Measurements from ENCODE around the gene CD47. TPM values are rescaled to one million over a fixed set of nuclear protein-coding genes. Genes with fewer than 3 reads are reported as not detected.

Gene CD47
- polyA plus RNA-seq, 5 donors = 107 to 238 (median 189) TPM

- no peak for DNase-seq
Measured at GRCh38 chr3:108060331-108060730, 30.5 kb downstream of the CD47 start.

DNA sequence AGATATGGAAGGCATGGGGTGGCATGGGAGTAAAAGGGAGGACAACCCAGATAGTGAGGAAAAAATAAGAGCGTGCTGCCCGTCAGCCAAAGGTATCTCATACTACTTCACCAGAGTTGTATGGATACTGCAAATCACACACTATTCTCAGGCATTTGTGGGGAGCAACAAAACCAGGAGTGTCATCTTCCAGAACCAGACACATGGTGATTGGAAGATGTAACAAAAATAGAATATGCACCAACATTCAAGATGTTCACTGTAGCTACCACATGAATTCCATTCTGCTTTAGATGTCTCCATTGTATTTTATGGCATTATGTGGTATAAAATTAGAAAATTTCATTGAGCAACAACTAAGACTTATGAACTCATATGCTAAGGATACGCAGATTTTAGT lies 34.9 kb downstream of the CD47 start:
- no peak for DNase-seq

DNA sequence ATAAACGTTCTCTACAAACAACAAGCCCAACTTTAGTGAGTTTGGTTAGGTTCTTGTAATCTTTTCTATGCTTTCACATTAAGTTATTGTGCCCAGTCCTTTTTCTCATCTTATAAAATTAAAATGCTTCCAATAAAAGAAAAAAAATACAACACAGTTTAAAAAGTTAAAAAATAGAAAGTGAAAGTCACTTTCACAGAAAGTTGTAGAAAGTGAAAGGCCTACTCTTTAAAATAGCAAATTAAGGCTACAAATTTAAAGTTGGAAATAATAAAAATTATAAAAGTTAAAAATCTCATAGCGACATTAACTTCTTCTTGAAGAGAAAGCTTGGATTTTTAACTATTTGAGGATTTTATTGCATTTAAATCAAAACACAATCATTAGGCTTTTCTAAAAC lies 35.9 kb downstream of the CD47 start:
- DNase-seq = no peak

GRCh38 chr3:108053483-108053882 lies 37.3 kb downstream of the CD47 start:
- DNase-seq = no peak

DNA sequence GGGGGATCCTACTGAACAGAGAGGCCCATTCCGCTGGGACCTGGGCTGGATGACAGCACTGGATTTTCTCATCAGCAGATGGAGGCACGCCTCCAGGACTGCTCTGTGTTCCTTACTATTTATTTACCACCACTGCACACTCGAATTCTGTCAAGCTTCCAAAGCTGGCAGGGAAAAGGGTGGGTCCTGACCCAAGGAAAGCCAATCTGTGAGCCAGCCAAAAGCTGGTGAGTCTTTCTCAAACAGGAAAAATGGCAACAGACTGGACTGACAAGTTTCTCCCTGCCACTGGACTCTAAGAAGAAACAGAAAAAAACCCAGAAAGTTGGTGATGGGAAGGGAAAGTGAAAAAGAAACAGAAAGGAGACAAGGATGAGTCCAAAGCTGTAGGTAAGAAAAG lies 37.8 kb downstream of the CD47 start:
- no peak for DNase-seq

DNA sequence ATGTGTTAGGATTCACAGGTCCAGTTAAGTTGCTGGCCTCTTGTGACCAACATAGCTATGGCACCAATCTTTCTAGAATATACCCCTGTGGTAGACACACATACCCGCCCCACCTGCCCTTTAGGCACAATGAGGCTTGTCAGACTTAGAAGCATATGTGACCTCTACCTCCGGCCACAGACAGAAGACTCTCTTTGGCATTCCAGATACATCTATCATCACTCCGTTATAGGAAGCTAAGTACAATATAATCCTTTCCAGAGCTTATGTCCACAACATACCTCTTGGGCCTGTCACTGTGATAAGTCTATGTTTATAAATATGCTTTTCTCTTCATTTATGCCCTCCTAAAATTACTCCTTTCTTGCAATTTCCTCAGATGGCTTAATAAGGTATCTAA lies 39.8 kb downstream of the CD47 start:
- no peak for DNase-seq

- no peak for DNase-seq
Measured at GRCh38 chr3:108047987-108048386, 42.8 kb downstream of the CD47 start.

DNA sequence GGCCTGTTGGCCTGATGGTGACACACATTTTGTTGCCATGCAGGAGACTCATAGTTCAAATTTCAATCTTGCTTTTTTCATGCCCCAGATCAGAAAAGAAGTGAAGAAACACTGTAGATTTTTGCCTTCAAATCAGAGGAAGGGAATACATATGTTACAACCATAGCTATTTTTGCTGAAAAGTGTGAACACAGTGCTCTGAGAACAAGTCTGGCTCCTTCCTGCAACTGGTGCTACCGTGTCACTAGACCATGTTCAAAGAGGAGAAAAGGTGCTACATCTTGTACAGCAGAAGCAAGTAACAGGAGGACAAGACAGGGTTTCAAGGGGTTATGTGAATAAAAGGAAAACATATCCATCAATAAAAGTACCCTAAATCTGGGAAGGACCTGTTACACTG lies 44.6 kb downstream of the CD47 start:
- no peak for DNase-seq

GRCh38 chr3:108044699-108045098 lies 46.1 kb downstream of the CD47 start:
- DNase-seq = no peak

DNA sequence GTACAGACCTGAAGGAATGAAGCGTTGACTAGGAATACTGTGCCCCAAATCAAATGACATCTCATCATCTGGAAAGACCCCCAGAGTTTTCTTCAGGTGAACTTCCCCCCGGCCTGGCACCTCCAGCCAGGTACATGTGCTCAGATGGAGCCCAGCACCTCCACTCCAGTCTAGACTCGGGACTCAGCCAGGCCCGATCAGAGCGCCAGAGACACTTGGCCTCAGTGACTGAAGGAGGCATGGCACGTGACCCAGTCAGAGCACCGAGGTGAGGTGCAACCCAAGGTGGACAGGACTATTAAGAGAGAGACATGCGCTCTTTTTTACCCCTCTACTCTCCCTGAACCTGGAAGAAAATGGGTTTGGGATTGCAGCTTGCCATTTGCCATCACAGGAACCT lies 48.5 kb downstream of the CD47 start:
- DNase-seq = no peak

- DNase-seq = peak; percentile 27 to 39
Measured at GRCh38 chr3:108041253-108041652, 49.6 kb downstream of the CD47 start.

DNA sequence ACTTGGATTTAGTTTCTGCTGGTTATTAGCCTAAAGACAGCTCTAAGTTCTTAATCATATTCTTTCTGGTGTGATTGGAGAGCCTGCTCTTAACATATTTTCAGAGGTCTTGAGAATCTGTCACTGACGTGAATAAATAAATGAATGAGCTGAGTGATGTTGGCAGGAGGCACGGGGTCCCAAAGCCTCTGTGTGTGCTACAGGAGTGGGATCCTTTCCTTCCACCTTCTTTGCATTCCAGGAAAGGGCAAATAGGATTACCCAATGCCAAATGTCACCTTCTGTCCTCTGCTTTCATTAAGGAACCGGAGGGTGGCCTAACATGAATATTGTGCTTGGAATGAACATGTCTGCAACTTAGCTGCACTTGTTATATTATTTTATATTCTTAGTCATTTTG lies 53.1 kb downstream of the CD47 start:
- DNase-seq = no peak

DNA sequence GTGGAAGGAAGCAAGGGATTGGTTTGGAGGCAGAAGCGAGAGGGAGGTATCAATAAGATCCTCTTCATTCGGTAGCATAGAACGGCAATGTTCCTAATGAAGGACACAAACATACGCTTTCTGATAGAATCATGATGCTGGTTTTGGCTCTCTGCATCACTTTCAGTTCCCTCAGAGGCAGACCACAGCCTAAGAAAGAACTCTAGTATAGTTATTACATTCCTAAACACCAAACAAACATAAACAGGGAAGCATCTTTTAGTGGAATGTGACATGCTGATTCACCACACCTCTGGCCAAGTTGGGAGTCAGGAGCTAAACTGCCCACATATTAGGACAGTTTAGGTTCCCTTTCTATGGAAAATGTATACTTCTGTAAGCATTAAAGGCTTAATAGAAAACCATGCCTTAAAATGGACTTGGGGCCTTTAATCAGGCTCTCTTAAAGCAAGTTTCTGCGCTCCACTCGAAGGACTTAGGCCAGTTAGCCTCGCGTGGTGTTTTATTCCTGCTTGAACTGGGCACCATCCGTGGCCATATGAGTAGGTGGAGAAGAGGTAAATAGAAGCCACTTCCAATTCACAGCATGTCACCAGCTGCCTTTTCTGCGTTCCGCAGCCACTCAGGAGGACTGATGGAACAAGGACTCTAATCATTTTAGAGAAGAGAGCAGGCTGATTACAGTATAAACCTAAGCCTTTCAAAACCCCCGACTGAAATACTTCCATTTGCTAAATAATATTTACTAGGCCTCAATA lies 53.7 kb downstream of the CD47 start:
- DNase-seq = no peak

- DNase-seq = no peak
Measured at GRCh38 chr3:108036401-108036800, 54.4 kb downstream of the CD47 start.

DNA sequence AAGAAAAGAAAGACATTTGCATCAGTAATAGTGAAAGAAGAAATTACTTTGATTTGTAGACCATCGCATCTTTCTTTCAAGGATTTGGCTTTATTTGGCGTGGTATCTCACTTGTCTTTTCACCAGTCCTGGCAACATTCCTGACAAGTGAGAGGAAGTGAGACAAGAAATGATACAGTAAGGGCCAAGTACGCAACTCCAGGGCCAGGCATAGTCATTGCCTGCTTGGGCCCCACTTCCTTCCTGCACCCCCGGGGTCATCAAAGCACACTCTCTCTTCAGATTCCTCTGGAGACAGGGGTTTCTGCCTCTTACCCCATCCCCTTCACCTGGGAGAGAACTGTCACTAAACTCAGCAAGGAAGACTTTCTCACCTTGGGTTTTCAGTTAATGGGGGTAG lies 55.1 kb downstream of the CD47 start:
- no peak for DNase-seq

GRCh38 chr3:108031895-108032294 lies 58.9 kb downstream of the CD47 start:
- DNase-seq = no peak

DNA sequence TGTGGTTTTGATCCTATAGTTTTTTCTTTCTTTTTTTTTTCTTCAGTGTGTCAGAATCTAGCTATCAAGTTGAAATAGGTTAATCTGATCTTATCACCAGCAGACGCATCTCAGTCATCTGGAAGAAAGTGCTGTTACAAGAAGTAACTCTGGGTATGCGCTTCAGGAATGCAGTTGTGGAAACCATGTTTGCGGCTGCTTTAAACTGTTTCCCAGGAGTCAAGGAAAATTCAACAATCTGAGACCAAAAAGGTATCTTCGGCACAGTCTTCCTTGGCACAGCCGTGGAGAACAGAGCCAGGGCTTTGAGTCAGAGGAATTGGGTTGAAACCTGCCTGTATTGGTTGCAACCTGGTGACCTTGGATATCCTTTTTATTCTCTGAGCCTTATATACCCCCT lies 59.9 kb downstream of the CD47 start:
- no peak for DNase-seq

DNA sequence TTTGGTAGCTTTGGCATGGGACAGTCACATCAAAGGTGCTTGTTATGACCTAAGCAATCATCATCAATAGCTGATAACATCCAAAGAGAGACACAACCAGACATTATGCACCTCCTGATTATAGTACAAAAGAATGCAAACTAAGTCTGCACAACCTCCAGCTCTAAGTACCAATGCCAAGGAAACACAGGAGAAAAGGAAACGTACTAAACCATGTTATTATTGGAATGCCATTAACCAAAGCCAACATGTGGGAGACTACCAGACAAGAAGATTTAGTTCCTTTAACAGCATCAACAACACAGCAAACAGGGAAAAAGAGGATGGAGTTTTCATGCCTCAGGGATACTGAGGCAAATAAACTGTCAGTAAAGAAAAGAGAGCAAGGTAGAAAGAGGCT lies 61.4 kb downstream of the CD47 start:
- DNase-seq = no peak

- no peak for DNase-seq
Measured at GRCh38 chr3:108028896-108029295, 61.9 kb downstream of the CD47 start.

DNA sequence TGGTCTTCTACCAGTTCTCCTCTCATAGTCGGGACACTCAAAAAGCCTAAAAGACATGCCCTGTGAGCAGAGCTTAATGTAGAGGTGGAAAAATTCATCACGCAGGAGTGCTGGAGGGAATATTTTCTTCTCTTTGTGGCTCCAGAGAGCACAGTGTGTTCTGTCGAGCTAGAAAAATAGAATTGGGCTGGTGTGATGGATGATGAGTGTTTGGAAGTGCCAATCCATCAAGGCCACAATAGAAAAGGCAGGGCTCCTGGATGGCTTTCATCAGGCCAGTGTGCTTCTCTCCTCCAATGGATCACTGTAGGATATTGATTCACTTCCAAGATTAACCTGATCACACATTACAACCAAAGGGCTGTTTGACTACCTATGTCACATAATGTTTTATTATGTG lies 65.7 kb downstream of the CD47 start:
- no peak for DNase-seq

DNA sequence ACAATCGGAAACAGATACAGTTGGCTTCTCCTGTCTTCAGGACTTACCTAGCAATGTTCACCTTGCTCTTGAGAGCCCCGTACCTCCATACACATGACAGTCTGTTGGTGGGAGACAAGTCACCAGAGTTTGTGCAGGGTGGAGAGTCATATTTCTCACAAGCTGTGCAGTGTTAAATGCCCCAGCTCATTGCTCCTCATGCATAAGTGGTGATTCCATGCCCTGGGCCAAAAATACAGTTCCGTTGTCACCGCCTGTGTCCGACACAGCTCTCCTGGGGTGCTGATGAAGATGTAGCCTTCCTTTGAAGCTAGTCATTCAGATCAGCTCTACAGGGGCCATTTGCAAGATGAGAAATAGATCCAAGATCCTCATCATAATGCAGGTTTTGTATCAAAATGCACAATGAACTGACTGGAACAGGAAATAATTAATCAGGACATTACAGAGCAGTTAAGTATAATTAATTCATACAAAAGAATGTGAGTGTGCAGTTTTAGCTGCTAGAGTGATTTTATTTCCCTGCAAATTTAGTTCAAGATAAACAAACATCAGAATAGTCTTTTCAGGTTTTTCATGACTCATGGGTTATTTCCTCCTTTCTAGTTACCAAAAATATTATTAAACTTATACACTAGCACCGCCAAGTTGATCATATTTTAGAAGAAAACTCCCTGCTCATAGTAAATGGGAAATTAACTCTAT lies 66.5 kb downstream of the CD47 start:
- no peak for DNase-seq

- peak in 1 of 2 donors; percentile 32 for DNase-seq
Measured at GRCh38 chr3:108022256-108023150, 68.3 kb downstream of the CD47 start.

DNA sequence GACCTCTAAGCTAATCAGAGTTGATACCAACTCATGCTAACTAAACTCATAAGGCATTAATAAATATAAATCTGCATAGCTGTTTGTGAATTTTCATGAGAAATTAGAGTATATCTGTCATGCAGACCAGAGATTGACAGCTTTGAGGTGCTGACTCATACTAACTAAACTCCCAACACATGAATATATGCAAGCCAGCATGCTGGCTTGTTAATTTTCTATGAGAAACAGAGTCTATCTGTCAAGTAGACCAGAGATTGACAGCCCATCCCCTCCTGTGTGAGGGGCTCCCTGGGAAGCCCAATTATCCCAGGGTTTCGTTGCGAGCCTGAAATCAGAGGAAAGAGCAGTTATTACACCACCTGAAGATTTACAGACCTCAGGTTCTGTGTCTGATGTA lies 69.3 kb downstream of the CD47 start:
- DNase-seq = no peak
